ENCODE results near the gene RRP7A. TPM values are rescaled to one million over a fixed set of nuclear protein-coding genes. Genes with fewer than 3 reads are reported as not detected.

Gene RRP7A
- total and polyA plus RNA-seq, 2 of the 13 experiments (the other 11 are each of a cell fraction or from before 2014, with no cell fraction given) = 15.3 to 41.6 TPM

- TF ChIP-seq ZNF609 (CRISPR knock-in tag; IDR thresholded peaks at IDR 0.05; ENCODE audit: borderline replicate concordance) = no peak
- no peak for TF ChIP-seq FOXK1 (CRISPR knock-in tag; IDR thresholded peaks at IDR 0.05; ENCODE audit: borderline replicate concordance, low read depth)
- no peak for TF ChIP-seq ZNF124 (CRISPR knock-in tag; IDR thresholded peaks at IDR 0.05)
- TF ChIP-seq ZFP36 (IDR thresholded peaks at IDR 0.05; ENCODE audit: borderline replicate concordance, low read depth, low read length, partially characterized antibody) = no peak
- no peak for TF ChIP-seq ZFP91 (CRISPR knock-in tag; IDR thresholded peaks at IDR 0.05; ENCODE audit: borderline replicate concordance)
- no peak for TF ChIP-seq BHLHE40 (IDR thresholded peaks at IDR 0.05; ENCODE audit: low read length)
- no peak for TF ChIP-seq ZFX (CRISPR knock-in tag; IDR thresholded peaks at IDR 0.05; ENCODE audit: low read depth)
Observed at GRCh38 chr22:42565956-42566355, 46.4 kb upstream of the RRP7A start (continued).
